SH-SY5Y (cell line): Measurements from ENCODE around the gene PI4KB.

Source experiments
- GATA2 ChIP-seq: IDR thresholded peaks from 2 replicates; pipeline ENCODE4 v1.6.1; 2011; ENCODE audit warnings: mild to moderate bottlenecking, low read depth, low read length
- GATA3 ChIP-seq: IDR thresholded peaks from 2 replicates; pipeline ENCODE4 v1.6.1; 2011; ENCODE audit warnings: low read depth, mild to moderate bottlenecking, low read length, moderate library complexity

DNA sequence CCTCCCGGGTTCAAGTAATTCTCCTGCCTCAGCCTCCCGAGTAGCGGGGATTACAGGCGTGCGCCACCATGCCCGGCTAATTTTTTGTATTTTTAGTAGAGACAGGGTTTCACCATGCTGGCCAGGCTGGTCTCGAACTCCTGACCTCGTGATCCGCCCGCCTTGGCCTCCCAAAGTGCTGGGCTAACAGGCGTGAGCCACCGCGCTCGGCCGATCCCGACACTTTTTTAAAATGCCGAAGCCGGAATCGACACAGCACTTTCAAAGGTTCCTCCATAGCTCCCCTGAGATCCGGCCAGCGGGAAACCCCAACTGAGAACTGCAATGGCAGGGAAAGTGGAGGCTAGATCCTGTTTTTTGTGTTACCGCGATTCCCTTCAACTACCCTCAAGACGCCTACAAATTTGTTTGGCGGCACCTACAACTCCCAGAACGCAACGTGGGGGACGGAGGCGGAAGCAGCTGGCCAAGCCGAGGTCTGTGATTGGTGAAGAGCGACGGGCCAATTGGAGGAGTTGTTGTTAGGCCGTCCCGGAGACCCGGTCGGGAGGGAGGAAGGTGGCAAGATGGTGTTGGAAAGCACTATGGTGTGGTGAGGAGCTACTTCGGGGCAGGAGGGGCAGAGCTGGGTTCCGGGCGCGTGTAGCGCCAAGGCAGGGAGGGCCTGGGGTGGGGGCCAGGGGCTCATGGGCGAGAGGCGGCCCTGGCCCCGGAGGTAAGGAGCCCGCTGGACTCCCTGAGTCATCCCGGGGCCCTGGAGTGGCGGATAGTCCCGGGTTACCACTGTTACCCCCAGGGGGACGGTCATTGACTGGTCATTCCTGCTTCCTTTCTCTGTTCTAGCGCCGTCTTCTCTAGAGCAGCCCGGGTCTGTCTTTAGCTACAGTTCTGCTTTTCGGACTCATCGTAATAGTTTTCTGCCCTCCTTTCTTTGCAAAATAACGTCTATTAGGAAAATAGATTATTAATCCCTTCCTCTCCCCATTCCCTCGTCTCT lies 72.7 kb downstream of the PI4KB start, which contains the start of gene PSMD4:
- TF ChIP-seq GATA2 (no peak), GATA3 (no peak)
